ENCODE results near the gene IFT43.

The IFT43 gene

GRCh38 chr14:75985618-75986438, at the start of gene IFT43:
Gene IFT43, plus strand, starts transcription at chr14:75985763. Its CDS starts 24 bp downstream, at chr14:75985787.
- DNase-seq: no peak

- no peak for DNase-seq
These were observed 46.4 kb upstream of the IFT43 start for GRCh38 chr14:75939200-75939599.

- no peak for DNase-seq
These were observed 44.5 kb upstream of the IFT43 start for GRCh38 chr14:75941030-75941429.

DNA sequence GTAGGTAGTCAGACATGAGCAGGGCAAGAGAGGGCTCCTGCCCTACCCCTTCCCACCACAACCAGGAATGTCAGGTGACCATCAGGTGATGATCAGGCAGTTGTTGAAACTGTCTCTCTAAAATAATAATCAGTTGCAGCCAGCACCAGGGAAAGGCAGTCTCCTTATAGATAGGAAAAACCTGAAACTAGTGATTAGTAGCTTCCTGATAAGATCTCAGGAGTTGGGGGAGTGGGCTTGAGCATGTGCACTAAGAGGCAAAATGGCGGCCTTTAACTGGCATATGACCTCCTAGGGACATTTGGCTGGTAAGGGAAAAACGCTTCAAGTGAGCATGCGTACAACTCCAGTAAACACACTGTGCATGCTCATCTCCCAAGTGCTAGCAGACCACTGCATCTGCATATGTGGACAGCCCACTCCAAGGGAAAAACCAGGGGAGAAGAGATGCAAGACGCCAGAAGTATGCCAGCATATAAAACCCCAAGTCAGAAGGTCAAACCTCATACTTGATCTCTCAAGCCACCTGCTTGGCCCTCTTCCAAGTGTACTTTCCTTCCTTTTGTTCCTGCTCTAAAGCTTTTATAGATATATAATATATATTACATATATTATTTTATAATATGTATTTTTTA, 40.8 kb upstream of the IFT43 start:
- DNase-seq: no peak

DNA sequence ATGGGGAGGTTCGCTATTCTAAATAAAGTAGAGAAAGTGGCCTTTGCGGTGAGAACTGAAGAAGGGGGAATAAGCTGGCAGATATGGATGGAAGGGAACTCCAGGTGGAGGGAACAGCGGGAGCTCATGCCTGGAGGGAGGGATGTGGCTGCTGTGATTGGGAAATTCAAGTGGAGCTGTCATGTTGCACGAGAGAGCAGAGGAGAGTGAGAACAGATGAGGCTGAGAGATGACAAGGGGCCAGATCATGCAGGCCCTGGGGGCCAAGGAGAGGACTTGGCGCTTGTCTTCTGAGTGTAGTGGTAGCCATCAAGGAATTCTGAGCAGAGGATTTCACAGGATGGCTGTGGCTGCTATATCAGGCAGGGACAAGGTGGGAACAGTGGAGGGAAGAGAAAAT, 38.8 kb upstream of the IFT43 start:
- DNase-seq: no peak

DNA sequence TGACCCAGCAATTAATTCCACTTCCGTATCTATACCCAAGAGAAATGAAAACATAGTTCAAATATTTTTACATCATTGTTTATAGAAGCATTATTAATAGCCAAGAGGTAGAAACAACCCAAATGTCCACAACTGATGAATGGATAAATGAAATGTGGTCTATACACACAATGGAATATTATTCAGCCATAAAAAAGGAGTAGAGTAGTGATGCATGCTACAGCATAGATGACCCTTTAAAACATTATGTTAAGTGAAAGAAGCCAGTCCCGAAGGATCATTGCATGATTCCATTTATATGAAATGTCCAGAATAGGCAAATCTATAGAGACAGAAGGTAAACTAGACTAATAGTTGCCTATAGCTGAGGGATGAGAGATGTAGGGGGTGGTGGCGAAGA, 33.1 kb upstream of the IFT43 start:
- no peak for DNase-seq

DNA sequence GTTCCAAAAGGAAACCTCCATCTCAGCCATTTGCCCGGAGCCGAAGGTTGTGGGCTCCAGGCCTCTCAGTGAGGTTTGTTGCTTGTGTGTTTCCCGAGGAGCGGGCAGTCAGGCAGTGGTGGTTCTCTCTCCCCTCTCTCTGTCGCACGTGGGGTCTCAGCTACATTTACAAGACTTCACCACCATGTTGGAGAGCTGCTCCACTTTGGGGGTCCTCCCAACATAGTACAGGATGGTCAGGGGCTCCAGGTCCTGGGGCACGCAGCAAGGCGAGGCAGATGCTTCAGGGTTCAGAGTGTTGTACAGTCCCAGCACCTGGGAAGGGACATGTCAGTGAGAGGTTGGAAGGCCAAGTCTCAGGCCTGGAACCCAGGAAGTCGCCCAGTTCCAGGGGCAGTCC, 26.5 kb upstream of the IFT43 start:
- no peak for DNase-seq

GRCh38 chr14:75960231-75960630, 25.3 kb upstream of the IFT43 start:
- DNase-seq: no peak

DNA sequence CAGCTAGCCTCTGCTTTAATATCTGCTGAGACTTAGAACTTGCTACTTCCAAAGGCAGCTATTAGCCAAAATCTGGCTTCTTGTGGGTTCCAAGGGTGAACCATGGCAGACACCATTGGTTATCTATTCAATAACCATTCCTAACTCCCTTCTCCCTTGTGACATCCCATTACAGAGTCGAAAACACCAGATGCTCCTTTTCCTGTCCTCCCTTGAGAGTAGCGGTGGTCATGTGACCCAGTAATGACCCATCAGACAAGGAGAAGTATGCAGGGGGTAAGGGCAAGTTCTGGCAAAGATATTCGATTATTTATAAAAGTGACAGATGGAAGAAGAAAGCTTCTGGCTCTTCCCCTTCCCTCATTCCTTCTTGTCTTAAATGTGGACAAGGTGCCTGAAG, 23.9 kb upstream of the IFT43 start:
- DNase-seq: no peak

GRCh38 chr14:75967866-75968265, 17.7 kb upstream of the IFT43 start:
- no peak for DNase-seq

GRCh38 chr14:75968456-75968855, 17.1 kb upstream of the IFT43 start:
- DNase-seq: no peak

GRCh38 chr14:75969126-75969525, 16.4 kb upstream of the IFT43 start:
- no peak for DNase-seq

DNA sequence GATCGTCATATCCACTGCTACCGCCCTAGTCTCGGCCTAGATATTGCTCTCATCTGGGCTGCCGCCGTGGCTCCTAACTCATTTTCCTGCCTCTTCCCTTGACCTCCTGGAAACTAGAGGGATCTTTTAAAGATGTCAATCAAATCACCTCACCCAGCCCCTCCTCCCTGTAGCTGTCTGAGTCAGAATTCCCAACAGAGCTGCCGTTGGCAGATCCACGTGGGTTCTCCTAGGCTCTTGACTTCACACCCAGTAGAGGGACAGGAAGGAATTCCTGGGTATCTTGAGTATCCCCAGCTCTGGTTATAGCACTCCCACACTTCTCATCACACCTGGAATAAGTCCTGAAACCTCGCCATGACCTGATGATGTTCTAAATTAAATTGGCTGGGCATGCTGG, 15.7 kb upstream of the IFT43 start:
- DNase-seq: no peak

GRCh38 chr14:75970989-75971388, 14.6 kb upstream of the IFT43 start:
- DNase-seq: no peak

GRCh38 chr14:75971509-75971908, 14.1 kb upstream of the IFT43 start:
- no peak for DNase-seq

DNA sequence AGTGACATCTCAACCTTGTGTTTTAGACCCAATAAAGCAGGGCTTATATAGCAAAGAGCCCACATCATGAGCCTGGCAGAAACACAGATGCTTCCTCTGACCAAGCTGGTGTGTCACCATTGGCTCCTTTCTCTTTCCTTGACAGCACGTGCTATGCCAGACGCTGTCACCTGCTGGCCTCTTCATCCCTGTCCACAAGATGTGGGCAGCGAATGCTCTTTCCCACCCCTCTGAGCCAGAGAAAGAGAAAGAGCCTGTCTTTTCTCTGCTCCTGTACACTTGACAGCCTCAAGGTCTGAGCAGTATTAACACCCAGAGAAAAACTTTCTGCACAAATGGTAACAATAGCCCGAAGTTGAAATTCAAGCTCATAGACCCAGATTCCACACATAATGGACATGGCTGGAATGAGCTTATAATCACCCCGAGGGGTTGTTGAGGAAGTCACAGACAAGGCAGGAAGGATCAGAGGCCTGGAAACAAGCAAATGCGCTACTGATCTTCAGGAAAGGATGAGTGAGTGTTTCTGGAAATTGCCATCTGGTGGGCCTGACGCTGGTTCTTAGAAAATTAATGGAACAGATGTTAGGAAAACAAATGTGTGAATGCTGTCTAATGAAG, 12.7 kb upstream of the IFT43 start:
- DNase-seq: no peak

DNA sequence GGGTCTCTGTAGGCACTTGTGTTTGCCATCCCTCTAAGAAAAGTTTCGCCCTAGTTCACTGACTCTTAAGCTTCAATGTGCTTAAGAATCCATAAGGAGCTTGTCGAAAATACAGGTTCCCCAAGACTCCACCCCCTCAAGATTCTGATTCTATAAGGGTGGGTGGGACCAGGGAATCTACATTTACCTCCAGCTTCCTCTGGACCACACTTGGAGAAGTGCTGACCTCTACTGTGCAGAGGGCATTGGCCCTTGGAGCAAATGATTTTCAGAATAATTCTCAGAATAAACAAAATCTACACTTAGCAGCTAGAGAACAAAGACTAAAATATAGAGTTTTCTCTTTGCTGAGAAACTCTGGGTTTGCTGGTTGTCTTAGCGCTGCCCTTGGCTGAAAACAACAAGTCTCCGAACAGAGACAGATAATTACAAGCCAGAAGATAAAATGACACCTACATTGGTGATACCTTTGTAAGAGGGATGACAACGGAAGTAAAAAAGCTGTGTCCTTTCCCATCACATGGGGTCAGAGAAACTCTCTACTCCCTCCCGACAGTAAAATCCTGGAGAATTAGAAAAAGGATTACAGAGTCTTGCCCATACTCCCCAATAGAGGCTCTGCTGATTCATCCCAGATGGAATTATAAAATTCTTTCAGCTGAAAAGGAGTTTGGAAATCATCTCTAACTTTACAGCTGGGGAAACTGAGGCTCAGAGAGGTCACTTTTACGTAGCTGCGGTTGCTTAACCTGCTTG, 8.6 kb upstream of the IFT43 start:
- no peak for DNase-seq

GRCh38 chr14:75977582-75977943, 8.0 kb upstream of the IFT43 start:
- no peak for DNase-seq

GRCh38 chr14:75978249-75978731, 7.3 kb upstream of the IFT43 start:
- no peak for DNase-seq

DNA sequence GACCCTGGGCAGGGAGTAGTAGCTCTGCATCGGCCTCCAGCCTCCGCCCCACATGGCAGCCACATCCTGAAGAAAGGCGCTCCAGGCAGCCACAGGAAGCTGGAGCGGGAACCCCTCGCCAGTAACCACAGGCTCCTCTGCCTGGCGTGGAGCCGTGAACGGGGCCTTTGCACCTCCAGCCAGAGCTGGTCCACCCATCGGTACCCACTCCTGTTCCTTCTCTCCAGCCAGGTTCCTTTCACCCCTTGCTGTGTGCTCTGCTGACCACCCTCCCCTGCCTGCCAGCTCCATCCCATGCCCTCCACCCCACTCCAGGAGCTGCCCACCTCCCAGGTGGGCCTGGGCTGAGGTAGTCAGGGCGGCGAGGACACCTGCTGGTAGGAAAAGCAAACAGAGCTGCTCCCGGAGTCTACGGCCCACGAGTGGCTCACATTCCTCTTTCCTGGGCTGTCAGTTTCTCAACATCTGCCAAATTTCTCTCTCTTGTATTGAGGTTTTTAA, 6.4 kb upstream of the IFT43 start:
- no peak for DNase-seq

DNA sequence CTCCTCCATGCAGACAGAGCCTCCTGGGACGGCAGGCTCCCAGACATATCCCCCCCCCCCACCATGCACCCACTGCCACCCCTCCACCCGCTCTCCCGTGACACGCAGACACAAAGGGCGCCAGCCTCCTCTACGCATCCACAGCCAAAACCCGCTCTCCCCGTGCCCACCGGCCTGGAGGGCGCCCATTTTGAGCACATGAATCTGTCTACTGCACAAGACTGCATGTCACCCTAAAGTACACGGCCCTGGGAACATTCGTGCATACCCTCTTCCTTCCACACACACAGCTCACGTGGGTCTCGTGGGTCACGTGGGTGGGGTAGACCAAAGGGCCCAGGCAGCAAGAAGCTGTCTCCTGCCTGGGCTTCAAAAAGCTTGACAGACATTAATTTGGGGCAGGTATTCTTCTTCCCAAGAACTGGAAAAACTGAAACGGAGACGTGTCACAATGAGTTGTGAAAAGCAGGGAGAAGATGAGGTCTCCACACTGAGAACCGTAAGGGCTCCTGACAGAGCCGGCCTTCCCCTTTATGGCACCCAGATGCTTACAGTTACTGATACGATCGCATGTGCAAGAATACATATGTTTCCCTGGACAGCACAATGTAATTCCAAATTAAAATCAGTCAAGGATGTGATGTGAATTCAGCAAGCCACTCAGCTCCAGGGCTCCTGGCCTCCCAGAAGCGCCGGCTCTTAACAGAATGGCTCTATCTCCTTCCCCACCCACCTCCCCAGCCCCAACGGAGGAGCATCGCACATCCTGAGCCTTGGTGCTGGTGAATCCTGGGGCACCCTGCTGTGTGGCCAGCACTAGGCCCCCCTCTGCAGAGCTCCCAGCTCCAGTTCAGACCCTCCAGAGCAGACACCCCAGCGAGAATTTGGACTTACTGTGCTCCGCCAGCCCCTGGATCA, 5.7 kb upstream of the IFT43 start:
- no peak for DNase-seq

- DNase-seq: no peak
These were observed 4.7 kb upstream of the IFT43 start for GRCh38 chr14:75980856-75981255.

Data from GF-D8 (cell line).